ENCODE measurements around the gene ARMC3.

Gene ARMC3

GRCh38 chr10:23016636-23017035 lies 88.8 kb downstream of the ARMC3 start:
- H3K4me3 ChIP-seq (ENCODE audit: low read depth, low read length) = no peak overlapping the region
- no peaks in the 10 kb centered on the region for H3K9me3 ChIP-seq (ENCODE audit: control insufficient read depth, low read length)
- H3K27me3 ChIP-seq (ENCODE audit: control insufficient read depth, insufficient read depth, low read length) = no peaks in the 10 kb centered on the region
- no peak for TF ChIP-seq CTCF (IDR thresholded peaks at IDR 0.05)
- H3K4me1 ChIP-seq = no peaks in the 10 kb centered on the region
- H3K27ac ChIP-seq = no peak overlapping the region
- H3K9ac ChIP-seq = no peak overlapping the region
- no peaks in the 10 kb centered on the region for H3K36me3 ChIP-seq (ENCODE audit: control insufficient read depth, insufficient read depth, low read length)
- H3K4me2 ChIP-seq (ENCODE audit: low read length) = no peak overlapping the region
- H3K79me2 ChIP-seq = no peaks in the 10 kb centered on the region
- H2AFZ ChIP-seq = no peak overlapping the region

GRCh38 chr10:23019633-23020032 lies 91.8 kb downstream of the ARMC3 start:
- H3K4me3 ChIP-seq (ENCODE audit: low read depth, low read length) = no peak overlapping the region
- TF ChIP-seq CTCF (IDR thresholded peaks at IDR 0.05) = no peak
- no peaks in the 10 kb centered on the region for H3K27me3 ChIP-seq (ENCODE audit: control insufficient read depth, insufficient read depth, low read length)
- H3K4me1 ChIP-seq = no peaks in the 10 kb centered on the region
- H3K9ac ChIP-seq = no peak overlapping the region
- no peaks in the 10 kb centered on the region for H3K79me2 ChIP-seq
- no peak overlapping the region for H3K27ac ChIP-seq
- no peaks in the 10 kb centered on the region for H3K9me3 ChIP-seq (ENCODE audit: control insufficient read depth, low read length)
- H3K36me3 ChIP-seq (ENCODE audit: control insufficient read depth, insufficient read depth, low read length) = no peaks in the 10 kb centered on the region
- H2AFZ ChIP-seq = no peak overlapping the region
- no peak overlapping the region for H3K4me2 ChIP-seq (ENCODE audit: low read length)

- Histone ChIP-seq H3K36me3 (ENCODE audit: control insufficient read depth, insufficient read depth, low read length) (no peaks in the 10 kb centered on the region), H3K27me3 (ENCODE audit: control insufficient read depth, insufficient read depth, low read length) (no peaks in the 10 kb centered on the region), H3K4me3 (ENCODE audit: low read depth, low read length) (no peak overlapping the region)
Measured at GRCh38 chr10:23021430-23021829, 93.6 kb downstream of the ARMC3 start.

GRCh38 chr10:23024002-23024401 lies 96.1 kb downstream of the ARMC3 start:
- no peak overlapping the region for H2AFZ ChIP-seq
- no peaks in the 10 kb centered on the region for H3K4me1 ChIP-seq
- no peak overlapping the region for H3K9ac ChIP-seq
- no peak overlapping the region for H3K4me3 ChIP-seq (ENCODE audit: low read depth, low read length)
- no peak overlapping the region for H3K4me2 ChIP-seq (ENCODE audit: low read length)
- H3K36me3 ChIP-seq (ENCODE audit: control insufficient read depth, insufficient read depth, low read length) = no peaks in the 10 kb centered on the region
- no peak for TF ChIP-seq CTCF (IDR thresholded peaks at IDR 0.05)
- no peaks in the 10 kb centered on the region for H3K79me2 ChIP-seq
- H3K27me3 ChIP-seq (ENCODE audit: control insufficient read depth, insufficient read depth, low read length) = no peaks in the 10 kb centered on the region
- no peaks in the 10 kb centered on the region for H3K9me3 ChIP-seq (ENCODE audit: control insufficient read depth, low read length)
- H3K27ac ChIP-seq = no peak overlapping the region

More at GRCh38 chr10:23021430-23021829, 93.6 kb downstream of the ARMC3 start:
- Histone ChIP-seq H3K27ac (no peak overlapping the region), H2AFZ (no peak overlapping the region), H3K79me2 (no peaks in the 10 kb centered on the region), H3K9me3 (ENCODE audit: control insufficient read depth, low read length) (no peaks in the 10 kb centered on the region), H3K4me2 (ENCODE audit: low read length) (no peak overlapping the region), H3K9ac (no peak overlapping the region), H3K4me1 (no peaks in the 10 kb centered on the region)
- TF ChIP-seq CTCF (IDR thresholded peaks at IDR 0.05) = no peak

GRCh38 chr10:23031318-23031717 lies 103.5 kb downstream of the ARMC3 start:
- H3K27ac ChIP-seq = no peak overlapping the region
- no peaks in the 10 kb centered on the region for H3K4me1 ChIP-seq
- H3K4me3 ChIP-seq (ENCODE audit: low read depth, low read length) = no peak overlapping the region
- TF ChIP-seq CTCF (IDR thresholded peaks at IDR 0.05) = no peak
- H2AFZ ChIP-seq = no peak overlapping the region
- H3K36me3 ChIP-seq (ENCODE audit: control insufficient read depth, insufficient read depth, low read length) = no peaks in the 10 kb centered on the region
- no peaks in the 10 kb centered on the region for H3K9me3 ChIP-seq (ENCODE audit: control insufficient read depth, low read length)
- H3K27me3 ChIP-seq (ENCODE audit: control insufficient read depth, insufficient read depth, low read length) = no peaks in the 10 kb centered on the region
- H3K9ac ChIP-seq = no peak overlapping the region
- no peak overlapping the region for H3K4me2 ChIP-seq (ENCODE audit: low read length)
- no peaks in the 10 kb centered on the region for H3K79me2 ChIP-seq

Measured in parathyroid adenoma (tissue), 2 donors.